Measurements from ENCODE around the gene ATAD3B.
"Not testable (repeated sequence)": the region's sequence is repeated elsewhere in the genome, so short reads cannot be mapped to it uniquely, and the experiment has no call there.

Gene ATAD3B

GRCh38 chr1:1432951-1433803, 38.4 kb upstream of the ATAD3B start:
- DNase-seq (ENCODE audit: low spot score) (no peak), FAIRE-seq (no peak)

GRCh38 chr1:1433804-1434130, 37.8 kb upstream of the ATAD3B start:
- no peak for FAIRE-seq
- DNase-seq (ENCODE audit: low spot score): no peak

GRCh38 chr1:1434131-1434823, 37.3 kb upstream of the ATAD3B start:
- no peak for DNase-seq (ENCODE audit: low spot score)
- FAIRE-seq: no peak

GRCh38 chr1:1434824-1435105, 36.8 kb upstream of the ATAD3B start:
- FAIRE-seq (no peak), DNase-seq (ENCODE audit: low spot score) (no peak)

GRCh38 chr1:1435106-1435903, 36.3 kb upstream of the ATAD3B start, which contains the start of gene VWA1:
Gene VWA1 (plus strand): TSS chr1:1435690. CDS start chr1:1435749, 59 bp downstream.
- FAIRE-seq: no peak

GRCh38 chr1:1435911-1436629, 35.5 kb upstream of the ATAD3B start:
- DNase-seq (ENCODE audit: low spot score) (no peak), FAIRE-seq (no peak)

More at GRCh38 chr1:1435106-1435903, 36.3 kb upstream of the ATAD3B start, which contains the start of gene VWA1:
- DNase-seq (ENCODE audit: low spot score): no peak

- DNase-seq (ENCODE audit: low spot score) (no peak), FAIRE-seq (no peak)
Measured at GRCh38 chr1:1436630-1437032, 34.9 kb upstream of the ATAD3B start.

GRCh38 chr1:1437033-1437903, 34.3 kb upstream of the ATAD3B start:
- DNase-seq (ENCODE audit: low spot score): no peak
- FAIRE-seq: no peak

- DNase-seq (ENCODE audit: low spot score) (peak; percentile 76), FAIRE-seq (peak; percentile 83)
Measured at GRCh38 chr1:1437904-1438376, 33.6 kb upstream of the ATAD3B start.

GRCh38 chr1:1438531-1439381, 32.8 kb upstream of the ATAD3B start:
- no peak for FAIRE-seq
- DNase-seq (ENCODE audit: low spot score): no peak

GRCh38 chr1:1439546-1440261, 31.9 kb upstream of the ATAD3B start:
- no peak for DNase-seq (ENCODE audit: low spot score)
- FAIRE-seq: no peak

- no peak for FAIRE-seq
- no peak for DNase-seq (ENCODE audit: low spot score)
Measured at GRCh38 chr1:1440262-1441001, 31.1 kb upstream of the ATAD3B start.

GRCh38 chr1:1441002-1441888, 30.3 kb upstream of the ATAD3B start:
- no peak for DNase-seq (ENCODE audit: low spot score)
- no peak for FAIRE-seq

- DNase-seq (ENCODE audit: low spot score) (no peak), FAIRE-seq (no peak)
Measured at GRCh38 chr1:1442069-1442770, 29.3 kb upstream of the ATAD3B start.

- not testable (repeated sequence) for DNase-seq (ENCODE audit: low spot score); FAIRE-seq
Measured at GRCh38 chr1:1446631-1447030, 24.9 kb upstream of the ATAD3B start.

- DNase-seq (ENCODE audit: low spot score): no peak
- FAIRE-seq: no peak
Measured at GRCh38 chr1:1449099-1449739, 22.3 kb upstream of the ATAD3B start, which contains the start of gene ATAD3C. Gene ATAD3C (plus strand): TSS chr1:1449689. CDS start chr1:1450684, 995 bp downstream.

All from RCC 7860 (cell line).